ENCODE results near the gene HSPA12A. TPM values are rescaled to one million over a fixed set of nuclear protein-coding genes. Genes with fewer than 3 reads are reported as not detected.

Gene HSPA12A
- total RNA-seq, 2 donors from 2014 or later = 0.08 TPM; not detected in 1

- Mint-ChIP-seq H3K9me3 (no peaks in the 10 kb centered on the region), H3K27me3 (no peaks in the 10 kb centered on the region), H3K27ac (no peak overlapping the region), H3K4me3 (no peak overlapping the region), H3K36me3 (no peaks in the 10 kb centered on the region), H3K4me1 (ENCODE audit: low read depth in 2 of 2) (no peaks in the 10 kb centered on the region)
- no peak for ATAC-seq
- no peak for DNase-seq (ENCODE audit: low spot score)
These were observed 59.2 kb downstream of the HSPA12A start for GRCh38 chr10:116683166-116683565.

DNA sequence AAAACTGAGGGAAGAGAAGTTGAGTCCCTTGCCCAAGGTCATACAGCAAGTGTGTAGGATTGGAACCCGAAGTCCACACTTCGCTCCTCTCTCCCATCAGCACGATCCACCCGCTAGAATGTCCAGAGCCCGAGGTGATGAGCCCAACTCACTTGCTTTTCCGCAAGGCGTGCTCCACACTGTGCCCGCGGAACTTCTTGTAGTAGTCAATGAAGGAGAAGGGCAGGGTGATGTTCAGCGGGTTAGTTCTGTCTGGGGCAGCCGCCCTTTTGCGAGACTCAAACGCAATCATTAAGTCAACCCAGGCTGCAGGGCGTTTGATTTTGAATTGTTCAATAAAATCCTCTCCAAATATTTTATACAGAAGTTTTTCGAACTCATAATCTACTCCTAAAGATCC lies 63.0 kb downstream of the HSPA12A start:
- no peak overlapping the region for H3K4me3 Mint-ChIP-seq
- no peaks in the 10 kb centered on the region for H3K9me3 Mint-ChIP-seq

GRCh38 chr10:116676633-116677032 lies 65.7 kb downstream of the HSPA12A start:
- no peaks in the 10 kb centered on the region for H3K36me3 Mint-ChIP-seq
- no peaks in the 10 kb centered on the region for H3K4me1 Mint-ChIP-seq (ENCODE audit: low read depth in 2 of 2)
- ATAC-seq (no peak), DNase-seq (ENCODE audit: low spot score) (no peak)
- peaks cover 0 to 3% of the 10 kb centered on the region in 2 donors for H3K27me3 Mint-ChIP-seq
- H3K4me3 Mint-ChIP-seq = no peak overlapping the region
- no peak overlapping the region for H3K27ac Mint-ChIP-seq
- H3K9me3 Mint-ChIP-seq = no peaks in the 10 kb centered on the region

More for the DNA sequence above, 63.0 kb downstream of the HSPA12A start:
- no peak for ATAC-seq
- Mint-ChIP-seq H3K27me3 (no peaks in the 10 kb centered on the region), H3K4me1 (ENCODE audit: low read depth in 2 of 2) (no peaks in the 10 kb centered on the region), H3K36me3 (no peaks in the 10 kb centered on the region), H3K27ac (no peak overlapping the region)
- DNase-seq (ENCODE audit: low spot score) = no peak

DNA sequence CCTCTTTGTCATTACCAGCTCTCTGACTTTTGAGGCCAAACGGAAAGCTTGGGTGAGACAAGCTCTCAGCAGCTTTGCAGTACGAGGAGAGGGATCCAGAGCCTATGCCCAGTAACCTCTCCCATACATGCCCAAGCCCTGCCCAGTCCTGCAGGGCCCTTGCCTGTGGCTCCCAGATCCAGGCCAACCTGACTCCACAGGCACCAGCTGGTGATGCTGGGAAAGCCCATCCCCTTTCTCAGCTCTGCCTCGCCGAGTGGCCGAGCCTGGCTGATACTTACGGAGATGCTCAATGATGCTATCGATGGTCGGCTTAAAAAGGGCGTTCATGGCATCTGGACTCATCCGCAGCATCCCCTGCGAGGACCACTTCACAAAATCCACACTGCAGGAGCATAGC lies 66.2 kb downstream of the HSPA12A start:
- DNase-seq (ENCODE audit: low spot score) = no peak
- no peaks in the 10 kb centered on the region for H3K4me1 Mint-ChIP-seq (ENCODE audit: low read depth in 2 of 2)
- H3K27ac Mint-ChIP-seq = no peak overlapping the region
- no peaks in the 10 kb centered on the region for H3K36me3 Mint-ChIP-seq
- ATAC-seq = peak in 1 of 2 donors; percentile 26
- no peak overlapping the region for H3K4me3 Mint-ChIP-seq
- H3K27me3 Mint-ChIP-seq = peaks cover 0 to 3% of the 10 kb centered on the region in 2 donors
- no peaks in the 10 kb centered on the region for H3K9me3 Mint-ChIP-seq

- H3K4me3 Mint-ChIP-seq = no peak overlapping the region
- no peaks in the 10 kb centered on the region for H3K4me1 Mint-ChIP-seq (ENCODE audit: low read depth in 2 of 2)
- ATAC-seq (peak; percentile 28 to 29), DNase-seq (ENCODE audit: low spot score) (no peak)
- no peak overlapping the region for H3K27ac Mint-ChIP-seq
- no peaks in the 10 kb centered on the region for H3K9me3 Mint-ChIP-seq
- no peaks in the 10 kb centered on the region for H3K36me3 Mint-ChIP-seq
- H3K27me3 Mint-ChIP-seq = peaks cover 0 to 7% of the 10 kb centered on the region in 2 donors
These were observed 67.4 kb downstream of the HSPA12A start for GRCh38 chr10:116674901-116675423.

DNA sequence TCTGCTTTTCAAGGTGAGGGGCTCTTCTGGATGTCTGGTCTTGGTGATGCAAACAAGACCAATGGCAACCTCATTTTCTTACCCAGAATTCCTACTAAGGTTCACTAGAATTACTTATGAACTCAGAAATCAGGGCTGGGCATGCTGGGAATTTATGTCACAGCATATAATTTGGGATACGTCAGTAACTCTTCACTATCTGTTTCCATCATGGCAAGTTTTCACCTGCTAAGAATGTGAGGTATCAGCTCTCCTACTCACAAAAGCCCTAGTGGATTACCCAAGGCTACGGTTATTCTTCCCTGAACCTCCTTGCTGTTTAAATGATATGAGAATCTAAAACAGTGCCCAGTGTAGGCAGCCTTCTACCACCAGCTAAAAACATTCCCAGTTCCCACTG lies 68.5 kb downstream of the HSPA12A start:
- Mint-ChIP-seq H3K9me3 (no peaks in the 10 kb centered on the region), H3K27me3 (peaks cover 0 to 7% of the 10 kb centered on the region in 2 donors), H3K4me1 (ENCODE audit: low read depth in 2 of 2) (no peaks in the 10 kb centered on the region), H3K36me3 (no peaks in the 10 kb centered on the region), H3K27ac (no peak overlapping the region), H3K4me3 (no peak overlapping the region)
- no peak for ATAC-seq
- DNase-seq (ENCODE audit: low spot score) = no peak

GRCh38 chr10:116672891-116673290 lies 69.5 kb downstream of the HSPA12A start:
- Mint-ChIP-seq H3K4me1 (ENCODE audit: low read depth in 2 of 2) (no peaks in the 10 kb centered on the region), H3K36me3 (no peaks in the 10 kb centered on the region), H3K27ac (no peak overlapping the region), H3K4me3 (no peak overlapping the region), H3K9me3 (no peaks in the 10 kb centered on the region), H3K27me3 (peaks cover 0 to 7% of the 10 kb centered on the region in 2 donors)
- DNase-seq (ENCODE audit: low spot score) (no peak), ATAC-seq (no peak)

GRCh38 chr10:116671274-116671926 lies 71.0 kb downstream of the HSPA12A start:
- peaks cover 0 to 7% of the 10 kb centered on the region in 2 donors for H3K27me3 Mint-ChIP-seq
- no peak for ATAC-seq

GRCh38 chr10:116670706-116671105 lies 71.7 kb downstream of the HSPA12A start:
- ATAC-seq = no peak
- H3K9me3 Mint-ChIP-seq = no peaks in the 10 kb centered on the region

More at GRCh38 chr10:116671274-116671926, 71.0 kb downstream of the HSPA12A start:
- Mint-ChIP-seq H3K9me3 (no peaks in the 10 kb centered on the region), H3K36me3 (no peaks in the 10 kb centered on the region), H3K4me3 (no peak overlapping the region), H3K4me1 (ENCODE audit: low read depth in 2 of 2) (no peaks in the 10 kb centered on the region), H3K27ac (no peak overlapping the region)
- no peak for DNase-seq (ENCODE audit: low spot score)

GRCh38 chr10:116669832-116670644 lies 72.3 kb downstream of the HSPA12A start:
- DNase-seq (ENCODE audit: low spot score) (no peak), ATAC-seq (no peak)
- Mint-ChIP-seq H3K9me3 (no peaks in the 10 kb centered on the region), H3K27me3 (peaks cover 0 to 7% of the 10 kb centered on the region in 2 donors), H3K4me3 (no peak overlapping the region), H3K4me1 (ENCODE audit: low read depth in 2 of 2) (no peaks in the 10 kb centered on the region), H3K27ac (no peak overlapping the region), H3K36me3 (no peaks in the 10 kb centered on the region)

More at GRCh38 chr10:116670706-116671105, 71.7 kb downstream of the HSPA12A start:
- H3K4me3 Mint-ChIP-seq = no peak overlapping the region
- peaks cover 0 to 7% of the 10 kb centered on the region in 2 donors for H3K27me3 Mint-ChIP-seq
- H3K4me1 Mint-ChIP-seq (ENCODE audit: low read depth in 2 of 2) = no peaks in the 10 kb centered on the region
- no peak for DNase-seq (ENCODE audit: low spot score)
- no peaks in the 10 kb centered on the region for H3K36me3 Mint-ChIP-seq
- H3K27ac Mint-ChIP-seq = no peak overlapping the region

- ATAC-seq = no peak
- DNase-seq (ENCODE audit: low spot score) = no peak
- H3K27ac Mint-ChIP-seq = no peak overlapping the region
- H3K4me1 Mint-ChIP-seq (ENCODE audit: low read depth in 2 of 2) = no peaks in the 10 kb centered on the region
- H3K36me3 Mint-ChIP-seq = no peaks in the 10 kb centered on the region
- no peak overlapping the region for H3K4me3 Mint-ChIP-seq
- H3K27me3 Mint-ChIP-seq = peaks cover 0 to 7% of the 10 kb centered on the region in 2 donors
- H3K9me3 Mint-ChIP-seq = no peaks in the 10 kb centered on the region
These were observed 73.3 kb downstream of the HSPA12A start for GRCh38 chr10:116669080-116669479.

GRCh38 chr10:116668446-116668845 lies 73.9 kb downstream of the HSPA12A start:
- Mint-ChIP-seq H3K4me1 (ENCODE audit: low read depth in 2 of 2) (no peaks in the 10 kb centered on the region), H3K27me3 (peaks cover 0 to 7% of the 10 kb centered on the region in 2 donors), H3K36me3 (no peaks in the 10 kb centered on the region), H3K27ac (no peak overlapping the region), H3K9me3 (no peaks in the 10 kb centered on the region), H3K4me3 (no peak overlapping the region)
- no peak for ATAC-seq
- no peak for DNase-seq (ENCODE audit: low spot score)

GRCh38 chr10:116668018-116668417 lies 74.3 kb downstream of the HSPA12A start:
- H3K27ac Mint-ChIP-seq = no peak overlapping the region
- no peaks in the 10 kb centered on the region for H3K4me1 Mint-ChIP-seq (ENCODE audit: low read depth in 2 of 2)
- no peak for ATAC-seq
- DNase-seq (ENCODE audit: low spot score) = no peak
- H3K27me3 Mint-ChIP-seq = peaks cover 0 to 7% of the 10 kb centered on the region in 2 donors
- H3K36me3 Mint-ChIP-seq = no peaks in the 10 kb centered on the region
- no peak overlapping the region for H3K4me3 Mint-ChIP-seq
- H3K9me3 Mint-ChIP-seq = no peaks in the 10 kb centered on the region

DNA sequence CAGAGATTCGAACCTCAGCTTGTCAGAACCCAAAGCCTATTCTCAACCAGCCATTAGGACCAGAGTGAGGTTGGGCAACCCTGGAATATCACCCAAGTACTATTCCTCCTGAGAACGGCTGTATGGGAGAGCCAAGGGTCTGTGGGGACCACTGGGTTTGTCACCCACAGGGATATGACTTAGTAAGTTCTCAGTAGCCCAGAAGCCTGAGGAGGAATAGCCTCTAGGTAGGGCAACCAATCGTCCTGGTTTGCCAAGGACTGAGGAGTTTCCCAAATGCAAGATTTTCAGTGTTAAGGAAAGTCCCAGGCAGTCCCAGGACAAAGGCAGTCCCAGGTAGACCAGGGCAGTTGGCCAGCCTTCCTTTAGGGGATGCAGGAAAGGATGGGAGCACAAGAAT lies 74.9 kb downstream of the HSPA12A start:
- no peaks in the 10 kb centered on the region for H3K9me3 Mint-ChIP-seq
- H3K4me3 Mint-ChIP-seq = no peak overlapping the region
- peak in 1 of 2 donors; percentile 12 for ATAC-seq
- H3K36me3 Mint-ChIP-seq = no peaks in the 10 kb centered on the region
- peaks cover 0 to 7% of the 10 kb centered on the region in 2 donors for H3K27me3 Mint-ChIP-seq
- no peaks in the 10 kb centered on the region for H3K4me1 Mint-ChIP-seq (ENCODE audit: low read depth in 2 of 2)
- no peak overlapping the region for H3K27ac Mint-ChIP-seq
- DNase-seq (ENCODE audit: low spot score) = no peak

Data from natural killer cell treated with Interleukin-12 subunit alpha and Interleukin-12 subunit beta and Interleukin-15 and Interleukin-18, amount 100 ng/mL, for 72 hours (primary cell).